ENCODE results near the gene NSMF. TPM values are rescaled to one million over a fixed set of nuclear protein-coding genes. Genes with fewer than 3 reads are reported as not detected.

NSMF gene
- total and polyA plus RNA-seq, 8 donors = 29.5 to 46.5 (median 36.3) TPM

DNA sequence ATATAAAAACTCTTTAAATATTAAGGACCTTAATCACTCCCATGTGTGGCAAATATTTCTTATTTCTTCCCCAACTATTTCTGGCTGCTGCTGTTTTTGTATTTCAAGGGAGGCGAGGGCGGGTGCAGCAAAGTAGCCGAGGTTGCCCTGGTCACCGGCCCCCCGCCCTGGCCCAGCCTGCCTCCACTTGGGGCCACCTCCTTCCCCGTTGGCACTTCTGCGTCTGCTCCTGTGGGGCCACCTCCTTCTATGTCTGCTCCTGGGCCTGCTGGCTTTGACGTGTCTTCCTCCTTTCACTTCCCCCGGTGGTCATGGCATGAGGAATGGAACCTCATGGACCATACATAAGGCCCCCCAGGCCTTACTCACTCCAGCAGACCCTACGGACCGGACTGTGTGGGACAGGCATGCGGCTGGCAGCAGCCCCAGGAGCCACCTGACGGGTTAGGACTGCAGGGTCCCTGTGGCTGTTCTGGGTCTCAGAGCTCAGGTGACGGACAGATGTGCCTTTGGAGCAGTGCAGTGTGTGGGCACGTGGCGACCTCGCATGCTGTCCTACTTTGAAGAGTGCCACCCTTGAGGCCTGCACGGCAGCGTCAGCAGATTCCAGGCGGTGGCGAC is 12.2 kb downstream of the NSMF start:
- TF ChIP-seq, protein P1, sequence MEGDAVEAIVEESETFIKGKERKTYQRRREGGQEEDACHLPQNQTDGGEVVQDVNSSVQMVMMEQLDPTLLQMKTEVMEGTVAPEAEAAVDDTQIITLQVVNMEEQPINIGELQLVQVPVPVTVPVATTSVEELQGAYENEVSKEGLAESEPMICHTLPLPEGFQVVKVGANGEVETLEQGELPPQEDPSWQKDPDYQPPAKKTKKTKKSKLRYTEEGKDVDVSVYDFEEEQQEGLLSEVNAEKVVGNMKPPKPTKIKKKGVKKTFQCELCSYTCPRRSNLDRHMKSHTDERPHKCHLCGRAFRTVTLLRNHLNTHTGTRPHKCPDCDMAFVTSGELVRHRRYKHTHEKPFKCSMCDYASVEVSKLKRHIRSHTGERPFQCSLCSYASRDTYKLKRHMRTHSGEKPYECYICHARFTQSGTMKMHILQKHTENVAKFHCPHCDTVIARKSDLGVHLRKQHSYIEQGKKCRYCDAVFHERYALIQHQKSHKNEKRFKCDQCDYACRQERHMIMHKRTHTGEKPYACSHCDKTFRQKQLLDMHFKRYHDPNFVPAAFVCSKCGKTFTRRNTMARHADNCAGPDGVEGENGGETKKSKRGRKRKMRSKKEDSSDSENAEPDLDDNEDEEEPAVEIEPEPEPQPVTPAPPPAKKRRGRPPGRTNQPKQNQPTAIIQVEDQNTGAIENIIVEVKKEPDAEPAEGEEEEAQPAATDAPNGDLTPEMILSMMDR (IDR thresholded peaks at IDR 0.05) = no peak
- intact Hi-C loops (cut with DNase I) = no loop called here
- ATAC-seq (peak; percentile 7), DNase-seq (peak in 1 of 4 donors; percentile 58)
- no peaks in the 10 kb centered on the region for H3K9me3 ChIP-seq
- H3K27me3 ChIP-seq = peaks cover 4 to 22% of the 10 kb centered on the region in 2 donors
- peaks cover 0 to 9% of the 10 kb centered on the region in 2 donors for H3K4me1 ChIP-seq
- H3K36me3 ChIP-seq = peaks cover 0 to 14% of the 10 kb centered on the region in 2 donors
- no peak overlapping the region for H3K27ac ChIP-seq
- H3K4me3 ChIP-seq = no peak overlapping the region

DNA sequence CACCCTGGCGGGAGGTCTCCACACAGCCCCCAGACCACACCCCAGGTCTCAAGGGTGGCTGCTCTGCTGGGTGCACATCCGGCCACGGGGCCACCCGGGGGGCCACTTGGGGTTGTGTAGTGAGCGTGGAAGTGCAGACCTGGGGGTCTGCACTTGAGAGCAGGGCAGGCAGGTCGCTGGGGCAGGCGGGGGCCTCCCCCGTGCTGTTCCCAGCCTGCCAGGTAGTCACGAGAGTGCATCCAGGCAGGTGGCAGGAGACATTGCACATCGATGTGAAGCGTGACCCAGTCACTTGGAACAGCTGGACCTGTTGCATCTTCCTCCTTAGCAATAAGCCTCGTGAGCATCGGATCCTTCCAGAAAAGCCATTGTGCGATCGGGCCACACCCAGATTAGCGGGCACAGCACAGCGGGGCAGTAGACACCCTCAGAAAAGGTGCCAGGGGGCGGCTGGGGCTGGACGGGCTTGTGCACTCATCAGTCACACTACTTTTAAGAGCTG is 13.2 kb downstream of the NSMF start:
- Histone ChIP-seq H3K9me3 (no peaks in the 10 kb centered on the region), H3K4me1 (peaks cover 5 to 15% of the 10 kb centered on the region in 2 donors), H3K36me3 (peaks cover 0 to 14% of the 10 kb centered on the region in 2 donors), H3K27me3 (peaks cover 4 to 32% of the 10 kb centered on the region in 2 donors), H3K27ac (no peak overlapping the region), H3K4me3 (no peak overlapping the region)
- DNase-seq = peak in 1 of 4 donors; percentile 69
- intact Hi-C loops (cut with DNase I) = no loop called here
- no peak for ATAC-seq
- TF ChIP-seq, protein P1 (IDR thresholded peaks at IDR 0.05) = no peak

DNA sequence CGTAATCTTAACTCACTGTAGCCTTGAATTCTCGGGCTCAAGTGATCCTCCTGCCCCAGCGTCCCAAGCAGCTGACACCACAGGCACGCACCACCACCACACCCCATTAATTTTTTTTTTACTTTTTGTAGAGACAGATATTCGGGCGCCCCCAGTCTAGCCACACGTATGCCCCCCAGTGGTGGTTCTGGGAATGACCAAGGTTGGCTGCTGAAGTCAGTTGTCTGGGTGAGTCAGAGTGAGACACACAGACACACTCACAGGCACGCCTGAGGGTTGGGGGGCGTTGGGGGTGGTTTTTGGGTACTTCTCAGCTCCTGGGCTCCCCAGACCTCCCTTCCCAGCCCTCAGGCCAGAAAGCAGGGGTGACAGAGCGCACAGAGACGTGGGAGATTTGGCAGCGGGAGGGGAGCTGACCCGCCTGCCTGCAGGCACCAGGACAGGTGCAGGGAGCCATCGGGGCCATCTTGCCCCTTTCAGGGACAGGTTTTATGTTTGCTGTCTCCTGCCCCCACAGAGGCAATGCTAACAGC is 13.8 kb downstream of the NSMF start:
- Histone ChIP-seq H3K4me1 (peaks cover 5 to 15% of the 10 kb centered on the region in 2 donors), H3K4me3 (no peak overlapping the region), H3K9me3 (no peaks in the 10 kb centered on the region), H3K27me3 (peaks cover 4 to 32% of the 10 kb centered on the region in 2 donors), H3K27ac (no peak overlapping the region), H3K36me3 (peaks cover 0 to 14% of the 10 kb centered on the region in 2 donors)
- intact Hi-C loops (cut with DNase I) = no loop called here
- ATAC-seq = peak; percentile 90
- DNase-seq = peak in 3 of 4 donors; percentile 63 to 84 (median 84)
- TF ChIP-seq, protein P1 (IDR thresholded peaks at IDR 0.05) = peak; percentile 61 to 83

DNA sequence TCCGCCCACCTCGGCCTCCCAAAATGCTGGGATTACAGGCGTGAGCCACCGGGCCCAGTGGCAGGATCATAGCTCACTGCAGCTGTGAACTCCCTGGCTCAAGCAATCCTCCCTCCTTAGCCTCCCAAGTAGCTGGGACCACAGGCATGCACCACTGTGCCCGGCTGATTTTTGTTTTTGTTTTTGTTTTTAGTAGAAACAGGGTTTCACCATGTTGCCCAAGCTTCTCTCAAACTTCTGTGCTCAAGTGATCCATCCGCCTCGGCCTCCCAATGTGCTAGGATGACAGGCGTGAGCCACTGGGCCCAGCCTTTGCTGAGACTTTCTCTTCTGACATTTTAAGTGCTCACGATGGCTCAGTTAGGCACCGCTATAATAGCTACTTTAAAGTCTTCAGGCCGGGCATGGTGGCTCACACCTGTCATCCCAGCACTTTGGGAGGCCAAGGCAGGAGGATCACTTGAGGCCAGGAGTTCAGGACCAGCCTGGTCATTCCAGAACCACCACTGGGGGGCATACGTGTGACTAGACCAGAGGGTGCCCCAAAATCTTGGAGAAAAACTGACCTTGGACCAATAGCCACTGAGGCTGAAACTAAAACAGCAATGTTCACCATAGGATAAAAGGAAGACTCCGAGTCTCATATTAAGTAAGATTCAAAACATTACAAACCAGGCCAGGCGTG is 14.9 kb downstream of the NSMF start:
- TF ChIP-seq, protein P1 (IDR thresholded peaks at IDR 0.05) = no peak
- Histone ChIP-seq H3K27ac (no peak overlapping the region), H3K36me3 (peaks cover 0 to 6% of the 10 kb centered on the region in 2 donors), H3K9me3 (no peaks in the 10 kb centered on the region), H3K4me3 (no peak overlapping the region), H3K4me1 (peaks cover 5 to 15% of the 10 kb centered on the region in 2 donors), H3K27me3 (peaks cover 4 to 35% of the 10 kb centered on the region in 2 donors)
- intact Hi-C loops (cut with DNase I) = no loop called here
- no peak for ATAC-seq
- DNase-seq = peak in 1 of 4 donors; percentile 49

DNA sequence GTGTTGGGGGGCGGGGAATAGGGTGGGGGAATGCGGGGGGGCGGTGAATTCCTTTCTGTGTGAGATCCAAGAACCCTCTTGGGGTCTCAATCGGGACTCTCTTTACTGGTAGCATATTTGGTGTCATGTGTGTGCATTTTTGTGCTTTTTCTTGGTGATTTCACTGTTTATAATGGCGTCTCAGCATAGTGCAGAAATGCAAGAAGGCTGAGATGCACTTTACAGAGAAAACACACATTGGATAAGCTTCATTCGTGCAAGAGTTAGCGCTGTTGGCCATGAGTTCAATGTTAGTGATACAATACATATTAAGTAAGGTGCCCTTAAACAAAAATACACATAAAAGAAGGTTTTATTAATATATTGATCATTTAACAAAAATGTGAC is 17.2 kb downstream of the NSMF start:
- H3K27me3 ChIP-seq = peaks cover 4 to 44% of the 10 kb centered on the region in 2 donors
- TF ChIP-seq, protein P1 (IDR thresholded peaks at IDR 0.05) = no peak
- H3K9me3 ChIP-seq = no peaks in the 10 kb centered on the region
- H3K4me3 ChIP-seq = no peak overlapping the region
- no peak overlapping the region for H3K27ac ChIP-seq
- peaks cover 5 to 15% of the 10 kb centered on the region in 2 donors for H3K4me1 ChIP-seq
- H3K36me3 ChIP-seq = no peaks in the 10 kb centered on the region
- ATAC-seq (no peak), DNase-seq (no peak)
- intact Hi-C loops (cut with DNase I) = no loop called here
